HG03097 (cell line): ENCODE data around the gene SPINK5.
"Not testable (repeated sequence)": the region's sequence is repeated elsewhere in the genome, so short reads cannot be mapped to it uniquely, and the experiment has no call there.

ENCODE experiments used
- ATAC-seq: cut with Tn5 transposase; IDR thresholded peaks from one replicate; pipeline ENCODE4 v1.9.1; 2021; ENCODE audit not compliant: unreplicated experiment, low FRiP score

SPINK5 gene

DNA sequence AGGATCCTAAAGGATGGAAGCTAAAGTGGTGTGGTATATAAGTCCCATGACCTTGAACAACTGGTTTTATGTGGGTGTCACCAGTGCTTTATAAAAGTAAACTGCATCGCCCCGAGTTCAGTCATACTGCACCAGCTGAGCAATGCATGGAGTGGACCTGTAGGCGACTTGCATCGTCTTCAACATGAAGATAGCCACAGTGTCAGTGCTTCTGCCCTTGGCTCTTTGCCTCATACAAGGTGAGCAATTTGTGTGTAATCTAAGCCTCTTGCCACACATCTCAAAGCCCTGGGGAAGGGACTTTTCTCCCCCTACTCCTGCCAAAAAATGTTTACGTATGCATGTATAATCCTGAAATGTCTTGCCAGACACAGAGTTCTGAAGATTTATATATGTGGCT, at the start of gene SPINK5:
Gene SPINK5 (plus strand): TSS at position 120 of the 400 bp plus-strand sequence. CDS start 65 bp downstream, at position 185.
- no peak for ATAC-seq

DNA sequence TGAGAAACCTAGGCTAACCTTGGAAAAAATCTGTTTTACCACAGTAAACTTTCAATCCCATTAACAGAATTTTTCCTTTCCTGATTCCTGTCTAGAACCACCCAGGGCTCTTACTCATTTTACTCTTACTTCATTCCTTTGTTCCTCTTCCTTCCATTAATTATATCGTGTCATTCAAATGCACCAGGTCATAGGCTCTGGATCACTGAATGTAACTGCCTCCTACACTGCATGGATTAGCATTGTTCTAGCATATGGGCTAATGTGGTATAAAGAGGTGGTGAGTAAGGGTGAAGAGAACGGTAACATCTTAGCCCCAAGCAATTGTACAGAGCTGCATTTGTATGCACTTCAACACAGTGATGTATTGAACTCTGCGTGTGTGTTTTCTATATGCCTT, 49.5 kb upstream of the SPINK5 start:
- no peak for ATAC-seq

GRCh38 chr5:148020257-148020988, 43.4 kb upstream of the SPINK5 start:
- no peak for ATAC-seq

GRCh38 chr5:148027505-148027904, 36.3 kb upstream of the SPINK5 start:
- ATAC-seq, result no peak

- ATAC-seq, result no peak
Observed at GRCh38 chr5:148029131-148029530, 34.6 kb upstream of the SPINK5 start.

- ATAC-seq, result no peak
Observed at GRCh38 chr5:148033134-148033533, 30.6 kb upstream of the SPINK5 start.

GRCh38 chr5:148035676-148036075, 28.1 kb upstream of the SPINK5 start:
- ATAC-seq, result no peak

DNA sequence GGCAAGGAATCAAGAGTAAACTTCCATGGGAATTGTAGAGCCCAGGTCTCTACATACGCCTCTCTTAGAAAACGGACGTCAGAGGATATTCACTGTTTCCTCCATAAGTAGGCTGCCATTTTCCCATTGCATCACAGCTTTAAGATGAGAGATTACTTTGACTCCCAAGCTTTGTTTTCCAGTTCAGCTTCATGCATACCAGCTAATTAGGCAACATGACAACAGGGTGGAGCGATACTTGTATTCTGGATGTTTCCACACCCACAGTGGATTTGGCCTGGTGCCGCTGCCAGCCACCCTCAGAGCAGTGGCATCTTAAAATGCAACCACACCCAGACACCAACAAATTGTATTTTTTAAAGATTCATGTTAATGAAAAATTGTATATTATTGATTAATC, 20.9 kb upstream of the SPINK5 start:
- no peak for ATAC-seq

- ATAC-seq, result no peak
Observed at GRCh38 chr5:148043705-148044104, 20.1 kb upstream of the SPINK5 start.

GRCh38 chr5:148055160-148055559, 8.6 kb upstream of the SPINK5 start:
- not testable (repeated sequence) for ATAC-seq

- ATAC-seq, result no peak
Observed at GRCh38 chr5:148060309-148060708, 3.5 kb upstream of the SPINK5 start.

- ATAC-seq, result no peak
Observed at GRCh38 chr5:148060881-148061280, 2.9 kb upstream of the SPINK5 start.

- ATAC-seq, result no peak
Observed at GRCh38 chr5:148070621-148071020, 6.8 kb downstream of the SPINK5 start.

DNA sequence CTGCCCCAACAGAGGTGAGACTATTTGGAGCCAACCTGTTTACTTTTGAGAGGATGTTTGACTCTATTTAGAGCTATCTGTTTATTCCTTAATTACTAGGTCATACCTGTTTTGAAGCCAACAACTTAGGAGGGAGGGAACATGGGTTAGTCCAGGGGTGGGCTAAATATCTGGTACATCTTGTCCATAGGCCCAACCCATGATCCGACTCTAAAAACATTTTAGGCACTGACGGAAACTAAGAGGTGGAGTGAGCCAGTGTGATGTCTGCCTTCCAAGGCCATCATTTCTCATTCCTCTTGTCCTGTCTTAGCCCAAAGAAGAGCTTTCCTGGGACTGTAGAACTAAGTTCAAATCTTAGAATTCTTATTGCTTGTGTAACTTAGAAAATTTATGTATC, 8.4 kb downstream of the SPINK5 start:
- no peak for ATAC-seq

DNA sequence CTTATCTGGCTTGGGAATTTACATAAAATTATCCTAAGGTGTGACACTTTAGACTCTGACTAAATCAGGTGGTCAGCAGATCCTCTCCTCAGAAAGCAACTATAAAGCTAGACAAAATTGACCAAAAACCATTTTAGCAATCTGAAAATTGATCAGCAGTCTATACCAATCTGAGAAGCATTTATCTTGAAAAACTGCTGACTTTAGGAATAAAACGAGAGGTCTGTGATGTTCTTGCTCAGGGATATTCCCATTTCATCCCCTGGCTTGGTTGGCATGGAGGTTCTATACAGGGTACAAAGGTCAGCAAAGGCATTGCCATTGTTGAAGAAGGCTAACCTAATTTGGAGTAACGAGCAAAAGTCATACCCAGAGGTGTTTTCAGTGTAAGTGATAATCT, 11.7 kb downstream of the SPINK5 start:
- no peak for ATAC-seq

GRCh38 chr5:148083203-148083602, 19.4 kb downstream of the SPINK5 start:
- ATAC-seq, result no peak

DNA sequence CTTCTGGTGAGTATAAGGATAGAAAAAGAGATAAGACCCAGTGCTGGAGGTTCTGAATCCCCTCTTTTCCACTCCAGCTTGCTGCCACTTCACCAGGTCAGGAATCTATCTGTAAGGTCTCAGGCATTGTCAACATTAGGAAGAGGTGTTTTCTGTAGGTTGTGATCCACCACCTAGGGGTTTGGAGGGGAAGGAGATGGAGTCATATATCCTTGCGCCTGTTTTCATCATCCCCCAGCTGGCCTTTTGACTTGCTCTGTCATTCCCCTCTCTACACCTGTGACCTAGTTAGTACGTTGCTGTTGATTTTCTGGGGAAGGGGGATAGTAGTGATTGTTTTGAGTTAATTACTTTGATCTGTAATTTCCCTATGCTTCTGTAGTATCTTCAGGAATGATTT, 20.5 kb downstream of the SPINK5 start:
- ATAC-seq, result no peak

- ATAC-seq, result no peak
Observed at GRCh38 chr5:148085310-148085709, 21.5 kb downstream of the SPINK5 start.

DNA sequence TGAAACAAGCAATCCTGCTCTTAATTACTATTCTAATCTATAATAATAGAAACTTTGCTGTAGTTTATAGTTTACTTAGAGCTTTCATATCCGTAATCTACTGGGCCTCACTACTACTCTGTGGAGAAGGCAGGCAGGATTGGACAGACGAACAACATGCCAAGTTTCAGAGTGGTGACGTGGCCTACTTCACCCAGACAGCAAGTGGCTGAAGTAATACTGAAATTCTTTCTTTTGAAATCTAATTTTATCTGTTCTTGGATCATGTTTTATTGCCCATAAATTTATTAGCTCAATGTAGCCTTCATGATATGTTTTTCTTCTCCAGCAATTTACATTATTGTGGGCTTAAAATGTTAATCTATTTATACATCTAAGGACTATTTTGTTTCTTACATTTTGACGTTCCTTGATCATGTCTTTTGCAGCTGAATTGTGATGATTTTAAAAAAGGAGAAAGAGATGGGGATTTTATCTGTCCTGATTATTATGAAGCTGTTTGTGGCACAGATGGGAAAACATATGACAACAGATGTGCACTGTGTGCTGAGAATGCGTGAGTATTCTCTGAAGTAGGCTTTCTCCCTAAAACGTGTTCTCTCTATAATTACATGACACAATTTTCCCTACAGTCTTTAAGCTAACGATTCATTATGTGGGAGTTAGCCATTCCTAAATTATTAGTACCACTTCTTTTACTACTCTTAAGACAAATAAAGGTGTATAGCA, 22.4 kb downstream of the SPINK5 start:
- no peak for ATAC-seq

DNA sequence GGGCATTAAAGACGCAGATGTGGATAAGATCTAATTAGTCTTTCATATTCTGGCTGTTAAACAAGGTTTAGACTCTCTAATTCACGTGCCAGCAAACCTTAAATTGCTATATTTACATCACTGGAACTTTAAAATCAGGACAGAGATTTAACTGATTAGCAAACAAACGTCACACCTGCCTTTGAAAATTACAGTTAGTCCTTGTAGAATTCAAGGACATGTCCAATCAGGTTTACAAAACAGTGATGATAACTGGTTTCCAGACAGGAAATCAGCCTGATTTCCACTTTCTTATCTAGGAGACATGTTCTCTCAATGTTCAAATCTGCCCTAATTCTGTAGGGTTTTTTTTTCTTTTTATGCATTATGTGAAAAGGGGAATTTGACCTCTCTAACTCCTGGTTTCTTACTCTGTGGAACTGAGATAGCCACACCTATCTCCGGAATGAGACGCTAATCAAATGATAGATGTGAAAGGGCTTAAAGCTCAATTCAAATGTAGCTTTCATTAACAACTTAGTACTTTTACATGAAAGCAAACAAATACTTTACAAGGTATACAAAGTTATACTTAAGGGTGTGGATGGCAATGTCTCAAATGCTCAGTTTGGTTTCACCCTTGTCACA, 26.5 kb downstream of the SPINK5 start:
- no peak for ATAC-seq

DNA sequence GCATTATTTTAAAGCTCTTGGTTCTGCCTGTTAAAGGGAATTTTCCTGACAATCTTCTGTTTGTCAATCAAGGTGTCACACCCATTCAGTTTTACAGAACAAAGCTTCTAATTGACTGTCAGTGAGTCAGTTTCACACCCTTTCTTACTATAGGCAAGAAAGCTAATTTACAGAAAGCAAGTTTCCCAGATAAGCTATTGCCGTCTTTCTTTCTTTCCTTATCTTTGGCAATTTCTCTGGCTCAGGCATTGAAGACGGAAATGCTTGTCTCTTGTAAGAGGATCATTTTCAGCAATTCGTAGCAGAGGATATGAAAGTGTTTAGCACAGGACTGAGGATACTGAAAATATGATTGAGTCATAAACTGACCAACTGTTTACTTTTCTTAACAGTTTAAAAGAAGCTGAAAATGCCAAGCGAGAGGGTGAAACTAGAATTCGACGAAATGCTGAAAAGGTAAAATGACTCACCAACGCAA, 27.0 kb downstream of the SPINK5 start:
- ATAC-seq, result no peak
